Skeletal muscle cell (primary cell): ENCODE results near the gene AK2.
"Not testable (repeated sequence)": the region's sequence is repeated elsewhere in the genome, so short reads cannot be mapped to it uniquely, and the experiment has no call there.

Experiments
- DNase-seq: peaks from one replicate; pipeline ENCODE4 v3.0.0-alpha.2; 2010; ENCODE audit warnings: low read depth
- H3K4me3 ChIP-seq: 2 replicates; pipeline ENCODE4 v1.5.1; 2011; ENCODE audit warnings: low read depth, mild to moderate bottlenecking, control low read depth, low read length, moderate library complexity

Gene AK2

GRCh38 chr1:33036526-33037503, at the start of gene AK2:
Gene AK2, minus strand, starts transcription at chr1:33036883. Its CDS starts 55 bp downstream, at chr1:33036828.
- peak; percentile 93 for DNase-seq
- peak within 1 kb of the TSS; percentile 92 for H3K4me3 ChIP-seq

GRCh38 chr1:33086384-33086850, 49.7 kb upstream of the AK2 start:
- peak; percentile 53 for DNase-seq

DNA sequence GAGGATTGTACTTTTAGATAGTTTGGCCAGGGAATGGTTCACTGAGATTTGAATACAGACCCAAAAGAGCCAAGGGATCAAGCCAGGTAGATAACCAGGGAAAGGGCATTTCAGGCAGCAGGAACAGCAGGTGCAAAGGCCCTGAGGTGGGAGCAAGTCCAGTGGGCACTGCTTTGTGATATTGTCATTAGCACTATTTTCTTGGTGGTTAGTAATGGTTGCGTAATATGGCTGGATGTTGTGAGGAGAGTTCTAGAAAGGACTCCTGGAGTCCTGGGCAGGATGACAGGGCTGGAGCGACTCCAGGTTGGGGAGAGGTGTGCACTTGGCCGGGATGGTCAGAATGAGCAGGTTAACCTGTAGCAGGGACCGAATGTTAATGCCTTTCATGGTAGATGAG, 48.6 kb upstream of the AK2 start:
- DNase-seq = no peak
- no peak overlapping the region for H3K4me3 ChIP-seq

More at GRCh38 chr1:33086384-33086850, 49.7 kb upstream of the AK2 start:
- no peak overlapping the region for H3K4me3 ChIP-seq

DNA sequence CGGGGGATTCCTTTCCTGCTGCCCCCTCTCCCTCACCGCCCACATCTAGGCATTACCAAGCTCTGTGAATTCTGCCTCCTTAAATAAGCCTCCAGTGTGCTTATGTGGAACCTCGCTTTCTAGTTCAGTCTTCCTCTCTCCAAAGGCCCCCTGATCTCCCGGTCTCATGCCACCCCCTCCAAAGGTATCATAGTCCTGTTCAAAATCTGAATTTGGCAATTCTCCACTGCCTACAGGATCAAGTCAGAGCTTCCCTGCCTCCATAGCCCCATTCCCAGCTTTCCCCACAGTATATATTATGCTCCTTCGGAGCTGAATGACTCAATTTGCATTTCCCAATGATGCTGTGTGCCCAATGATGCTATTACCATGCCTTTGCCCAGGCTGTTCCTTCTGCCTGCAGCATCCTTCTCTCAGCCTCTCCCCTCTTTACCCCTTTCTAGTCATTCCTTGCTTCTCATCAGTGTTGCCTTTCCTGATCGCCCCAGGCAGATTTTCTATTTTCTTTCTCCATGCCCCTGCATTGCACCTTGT, 46.0 kb upstream of the AK2 start:
- H3K4me3 ChIP-seq = peak overlapping the region; percentile 83
- no peak for DNase-seq

- H3K4me3 ChIP-seq = peak overlapping the region; percentile 83
- DNase-seq = no peak
Measured at GRCh38 chr1:33081554-33082305, 45.0 kb upstream of the AK2 start.

DNA sequence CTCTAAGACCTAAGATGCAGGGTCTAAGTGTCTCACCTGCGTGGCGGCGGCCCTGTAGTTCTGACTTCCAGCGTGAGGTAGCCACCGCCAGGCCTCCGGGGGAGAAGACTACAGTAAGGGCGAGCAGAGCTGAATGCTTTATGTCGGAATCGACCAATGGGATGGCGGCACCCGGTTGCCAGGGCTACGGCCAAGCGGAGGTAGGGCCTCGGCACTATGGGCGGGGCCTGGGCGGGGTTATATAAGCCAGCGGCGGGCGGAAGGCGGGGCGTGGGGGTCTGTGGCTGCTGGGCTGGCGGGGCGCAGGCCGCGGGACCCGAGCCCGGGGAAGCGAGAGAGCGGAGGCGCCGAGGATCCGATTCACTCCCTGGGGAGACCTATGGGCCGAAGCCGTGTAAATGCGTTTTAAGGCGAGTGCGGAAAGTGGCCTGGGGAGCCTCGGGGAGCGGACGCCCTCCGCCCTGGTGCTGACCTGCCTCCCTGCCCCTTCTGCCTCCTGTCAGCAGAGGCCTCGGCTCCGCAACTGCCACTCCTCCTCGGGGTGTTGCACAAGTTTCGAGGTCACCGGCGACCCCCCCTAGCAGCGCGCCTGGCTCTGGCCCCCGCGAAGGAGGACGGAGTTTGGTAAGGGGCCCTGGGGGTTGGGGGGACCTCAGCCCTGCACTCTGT, 44.3 kb upstream of the AK2 start, which contains the start of gene AZIN2:
Gene AZIN2, plus strand, starts transcription at position 269 of the 669 bp plus-strand sequence. CDS start 1,097 bp downstream, outside the sequence.
- peak; percentile 79 for DNase-seq
- H3K4me3 ChIP-seq = peak within 1 kb of the TSS; percentile 83

DNA sequence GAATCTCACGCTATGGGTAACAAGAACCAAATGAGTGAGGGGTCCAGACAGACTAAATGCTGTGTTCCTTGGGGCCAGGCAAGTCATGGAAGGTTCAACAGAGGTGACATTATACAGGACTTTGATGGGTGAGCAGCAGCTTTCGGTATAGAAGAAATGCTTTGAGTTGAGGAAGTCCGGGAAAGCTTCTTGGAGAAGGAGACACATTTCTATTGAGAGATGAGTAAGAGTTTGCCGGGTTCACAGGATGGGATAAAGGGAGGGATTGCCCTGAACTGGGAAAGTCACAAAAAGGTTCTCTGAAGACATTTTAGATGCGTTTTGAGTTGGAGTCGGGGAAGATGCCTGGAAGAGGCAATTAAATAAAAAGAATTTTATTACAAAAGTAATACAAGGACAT, 43.7 kb upstream of the AK2 start:
- peak overlapping the region; percentile 83 for H3K4me3 ChIP-seq
- DNase-seq = no peak

DNA sequence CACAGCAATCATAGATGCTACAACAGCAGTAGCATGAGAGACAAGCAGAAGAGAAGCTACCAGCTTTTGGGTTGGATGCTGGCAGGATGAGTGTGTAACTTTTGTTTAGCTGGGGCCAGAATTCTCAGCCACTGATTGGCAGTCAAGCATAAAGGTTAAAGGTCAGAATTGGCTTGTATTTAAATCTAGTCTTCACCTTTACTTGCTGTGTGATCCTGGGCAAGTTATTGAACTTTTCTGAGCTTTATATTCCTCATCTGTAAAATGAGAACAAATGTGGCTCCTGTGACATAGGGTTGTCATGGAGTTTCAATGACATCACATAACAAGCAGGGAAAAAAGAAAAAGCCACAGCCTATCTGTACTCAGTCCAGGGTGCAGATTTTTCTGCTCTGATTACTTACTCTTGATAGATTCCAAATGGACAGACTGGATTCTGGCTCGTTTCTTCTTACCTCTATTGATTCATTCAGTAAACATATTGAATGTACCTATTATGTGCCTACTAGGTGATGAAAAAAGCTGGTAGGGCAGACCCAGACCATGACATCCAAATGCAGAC, 41.4 kb upstream of the AK2 start:
- no peak overlapping the region for H3K4me3 ChIP-seq
- no peak for DNase-seq

GRCh38 chr1:33074193-33074945, 37.7 kb upstream of the AK2 start:
- DNase-seq = no peak
- H3K4me3 ChIP-seq = no peak overlapping the region

DNA sequence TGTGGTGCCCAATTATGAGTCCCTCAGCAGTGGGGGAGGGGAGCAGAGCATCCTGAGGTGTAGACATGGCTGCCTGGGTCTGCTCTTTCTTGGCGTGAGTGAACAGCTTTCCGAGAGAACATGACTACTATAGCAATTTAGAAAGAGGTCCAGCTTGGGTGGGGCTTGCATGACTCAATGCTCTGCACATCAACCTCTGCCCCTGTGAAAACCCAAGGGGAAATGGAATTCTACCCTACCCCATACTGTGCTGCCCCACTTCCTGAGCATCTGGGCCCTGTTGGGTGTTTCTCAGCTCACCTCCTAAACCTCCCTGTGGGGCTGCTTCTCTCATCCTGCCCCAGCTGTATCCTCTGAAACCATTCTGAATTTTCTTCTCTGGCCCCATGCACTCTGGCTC, 36.0 kb upstream of the AK2 start:
- peak; percentile 80 for DNase-seq
- no peak overlapping the region for H3K4me3 ChIP-seq

DNA sequence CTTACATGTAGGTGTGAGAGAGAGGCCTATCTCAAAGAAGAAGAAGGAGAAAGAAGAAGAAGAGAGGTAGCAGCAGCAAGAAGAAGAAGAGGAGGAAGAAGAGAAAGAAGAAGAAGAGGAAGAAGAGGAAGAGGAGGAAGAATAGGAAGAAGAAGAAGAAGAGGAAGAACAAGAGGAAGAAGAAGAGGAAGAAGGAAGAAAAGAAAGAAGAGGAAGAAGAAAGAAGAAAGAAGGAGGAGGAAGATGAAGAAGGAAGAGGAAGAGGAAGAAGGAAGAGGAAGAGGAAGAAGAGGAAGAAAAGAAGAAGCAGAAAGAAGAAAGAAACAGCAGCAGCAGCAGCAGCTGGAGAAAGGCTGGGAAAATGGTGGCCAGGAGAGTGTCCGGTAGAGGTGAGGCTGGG, 33.9 kb upstream of the AK2 start:
- DNase-seq = no peak
- no peak overlapping the region for H3K4me3 ChIP-seq

GRCh38 chr1:33068108-33068507, 31.4 kb upstream of the AK2 start:
- H3K4me3 ChIP-seq, DNase-seq: not testable (repeated sequence)

DNA sequence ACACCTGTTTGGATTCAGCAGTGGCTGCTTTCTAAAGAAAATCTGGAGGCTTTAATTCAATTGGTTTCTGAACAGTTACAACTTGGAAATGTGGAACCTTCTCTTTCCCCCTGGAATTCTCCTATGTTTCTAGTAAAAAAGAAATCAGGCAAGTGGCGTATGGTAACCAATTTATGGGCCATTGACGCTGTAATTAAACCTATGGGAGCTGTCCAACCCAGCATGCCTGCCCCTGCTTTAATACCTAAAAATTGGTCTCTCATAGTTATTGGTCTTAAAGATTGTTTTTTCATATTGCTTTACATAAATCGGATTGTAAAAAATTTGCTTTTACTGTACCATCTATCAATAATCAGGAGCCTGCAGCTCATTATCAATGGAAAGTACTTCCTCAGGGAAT, 29.8 kb upstream of the AK2 start:
- not testable (repeated sequence) for H3K4me3 ChIP-seq

DNA sequence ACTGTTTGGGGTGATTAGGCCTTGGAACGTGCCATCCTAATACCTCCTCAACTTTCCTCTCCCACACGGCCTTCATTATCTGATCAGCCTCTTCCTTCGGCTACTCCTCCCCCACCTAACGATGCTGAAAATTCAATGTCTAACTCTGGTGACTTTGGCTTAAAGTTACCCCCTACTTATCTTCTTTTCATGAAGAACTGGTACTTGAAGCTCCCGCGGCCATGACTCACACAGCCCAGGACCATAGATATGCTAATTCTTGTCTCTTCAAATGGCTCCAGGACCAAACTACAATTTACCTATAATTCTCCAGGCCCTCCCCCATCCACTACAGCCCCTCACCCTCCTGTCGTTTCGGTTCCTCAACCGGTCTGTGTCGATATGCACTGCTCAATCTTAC, 28.6 kb upstream of the AK2 start:
- H3K4me3 ChIP-seq = no peak overlapping the region
- no peak for DNase-seq

More for the DNA sequence above, 29.8 kb upstream of the AK2 start:
- DNase-seq = not testable (repeated sequence)

DNA sequence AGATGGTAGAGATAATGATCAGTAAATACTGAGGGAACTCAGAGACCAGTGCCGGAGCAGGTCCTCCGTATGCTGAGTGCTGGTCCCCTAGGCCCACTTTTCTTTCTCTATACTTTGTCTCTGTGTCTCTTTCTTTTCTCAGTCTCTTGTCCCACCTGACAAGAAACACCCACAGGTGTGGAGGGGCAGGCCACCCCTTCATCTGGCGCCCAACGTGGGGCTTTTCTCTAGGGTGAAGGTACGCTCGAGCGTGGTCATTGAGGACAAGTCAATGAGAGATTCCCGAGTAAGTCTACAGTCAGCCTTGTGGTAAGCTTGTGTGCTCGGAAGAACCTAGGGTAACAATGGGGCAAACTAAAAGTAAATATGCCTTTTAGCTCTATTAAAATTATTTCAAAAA, 27.6 kb upstream of the AK2 start:
- not testable (repeated sequence) for DNase-seq, H3K4me3 ChIP-seq

DNA sequence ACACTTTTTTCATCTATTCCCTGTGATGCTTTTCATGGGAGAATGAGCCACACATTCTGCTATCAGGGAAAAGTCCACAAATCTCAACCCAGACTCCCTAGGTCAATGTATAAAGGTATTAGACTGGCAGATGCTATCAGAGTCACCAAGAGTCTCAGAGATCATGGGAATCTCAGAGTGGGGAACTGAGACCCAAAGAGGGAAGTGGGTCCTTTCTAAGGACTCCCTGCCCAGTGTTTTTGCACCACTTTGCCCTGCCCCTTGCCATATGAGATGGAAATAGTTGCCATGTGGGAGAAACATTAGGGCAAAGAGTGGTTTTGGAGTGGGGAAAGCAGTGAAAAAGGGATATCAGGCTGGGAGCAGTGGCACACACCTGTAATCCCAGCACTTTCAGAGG, 25.2 kb upstream of the AK2 start:
- DNase-seq = no peak

GRCh38 chr1:33060579-33061083, 23.9 kb upstream of the AK2 start:
- peak; percentile 88 for DNase-seq
- H3K4me3 ChIP-seq = no peak overlapping the region

More for the DNA sequence above, 25.2 kb upstream of the AK2 start:
- no peak overlapping the region for H3K4me3 ChIP-seq

DNA sequence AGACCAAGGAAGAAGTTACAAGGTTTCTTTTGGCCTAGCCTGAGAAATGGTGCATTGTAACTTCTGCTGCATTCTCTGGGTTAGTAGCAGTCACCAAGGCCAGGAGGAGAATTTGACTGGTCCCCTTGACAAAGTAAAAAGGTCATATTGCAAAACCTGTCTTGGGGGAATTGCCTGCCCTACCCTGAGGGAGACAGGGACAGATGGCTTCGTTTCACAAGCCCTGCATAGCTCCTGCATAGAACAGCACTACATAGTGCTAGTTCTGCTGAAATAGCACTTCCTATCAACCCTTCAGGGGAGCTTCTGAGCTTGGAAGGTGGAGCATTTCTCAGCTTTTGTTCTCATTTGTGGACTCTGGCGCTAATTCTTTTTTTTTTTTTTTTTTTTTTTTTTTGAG, 20.4 kb upstream of the AK2 start:
- DNase-seq = no peak
- H3K4me3 ChIP-seq = no peak overlapping the region
